ENCODE results near the gene SRRM3. TPM values are rescaled to one million over a fixed set of nuclear protein-coding genes. Genes with fewer than 3 reads are reported as not detected.

SRRM3 gene
- total and polyA plus RNA-seq, 2 experiments from 2014 or later: 0.39 to 0.65 TPM

GRCh38 chr7:76216381-76217082 is 14.8 kb downstream of the SRRM3 start:
- no peak for DNase-seq
- H3F3A ChIP-seq (ENCODE audit: insufficient read depth): no peaks in the 10 kb centered on the region
- 16 to 20% methylated on average over 9 of the region's 9 CpGs for WGBS, 2 experiments (ENCODE audit: low coverage in 1 of 2, low lambda C conversion rate in 2 of 2, missing lambda C conversion rate in 2 of 2)
- H2AFZ ChIP-seq: no peak overlapping the region
- in situ Hi-C loops (cut with MboI): no loop called here
- H4K20me1 ChIP-seq (ENCODE audit: insufficient read depth): no peaks in the 10 kb centered on the region
- peaks cover 14% of the 10 kb centered on the region; the same call in 1 of the 2 replicates for H3K27me3 ChIP-seq (replicated peaks; ENCODE audit: insufficient read depth)
- no peak overlapping the region for H3K27ac ChIP-seq
- no peaks in the 10 kb centered on the region for H3K79me2 ChIP-seq (ENCODE audit: insufficient read depth)
- no peaks in the 10 kb centered on the region for H3K4me1 ChIP-seq (ENCODE audit: insufficient read depth)
- H3K4me3 ChIP-seq: no peak overlapping the region
- H3K9ac ChIP-seq: no peak overlapping the region
- no peak for TF ChIP-seq EZH2 (IDR thresholded peaks at IDR 0.05; ENCODE audit: insufficient read depth, poor library complexity, severe bottlenecking)
- no peak for TF ChIP-seq EZH2phosphoT487 (IDR thresholded peaks at IDR 0.05; ENCODE audit: insufficient read depth, low read depth)
- H3K9me2 ChIP-seq (ENCODE audit: insufficient read depth): no peaks in the 10 kb centered on the region
- H3K36me3 ChIP-seq (ENCODE audit: low read depth): no peaks in the 10 kb centered on the region
- no peaks in the 10 kb centered on the region for H3K9me3 ChIP-seq (ENCODE audit: low read depth)
- no peak overlapping the region for H3K4me2 ChIP-seq (ENCODE audit: unreplicated experiment)

DNA sequence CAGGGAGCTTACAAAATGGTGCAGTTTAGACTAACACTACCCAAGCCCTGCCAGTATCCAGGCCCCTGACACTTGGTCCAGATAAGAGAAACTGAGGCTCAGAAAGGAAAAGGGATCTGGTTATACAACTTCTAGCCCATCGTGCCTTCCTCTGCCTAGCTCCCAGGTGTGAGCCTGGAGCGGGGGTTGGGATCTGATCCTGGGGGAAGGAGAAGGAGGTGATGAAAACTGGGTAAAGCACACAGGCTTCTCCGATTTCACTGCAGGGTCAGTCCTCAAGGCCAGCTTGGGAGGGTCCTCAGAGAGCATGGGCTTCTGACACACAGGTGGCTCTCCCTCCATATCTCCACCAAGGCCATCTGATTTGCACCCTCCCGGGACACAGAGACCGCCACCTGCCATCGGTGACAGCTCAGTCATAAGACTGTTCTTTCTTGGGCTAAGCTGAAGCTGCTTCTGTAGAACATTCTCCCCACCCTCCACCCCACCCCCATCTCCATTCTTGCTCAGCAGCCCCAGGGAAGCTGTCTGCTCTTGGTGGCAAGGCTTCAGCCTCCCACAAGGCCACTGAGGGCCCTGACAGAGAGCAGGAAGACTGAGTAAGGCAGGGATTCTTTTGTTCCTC is 16.4 kb downstream of the SRRM3 start:
- no peaks in the 10 kb centered on the region for H3K9me2 ChIP-seq (ENCODE audit: insufficient read depth)
- no peak overlapping the region for H3K27ac ChIP-seq
- H3K9me3 ChIP-seq (ENCODE audit: low read depth): no peaks in the 10 kb centered on the region
- no peaks in the 10 kb centered on the region for H3K36me3 ChIP-seq (ENCODE audit: low read depth)
- no peaks in the 10 kb centered on the region for H3K79me2 ChIP-seq (ENCODE audit: insufficient read depth)
- TF ChIP-seq EZH2phosphoT487 (IDR thresholded peaks at IDR 0.05; ENCODE audit: insufficient read depth, low read depth) (no peak), EZH2 (IDR thresholded peaks at IDR 0.05; ENCODE audit: insufficient read depth, poor library complexity, severe bottlenecking) (no peak)
- no peak for DNase-seq
- peaks cover 14% of the 10 kb centered on the region; the same call in 1 of the 2 replicates for H3K27me3 ChIP-seq (replicated peaks; ENCODE audit: insufficient read depth)
- no peaks in the 10 kb centered on the region for H4K20me1 ChIP-seq (ENCODE audit: insufficient read depth)
- H3F3A ChIP-seq (ENCODE audit: insufficient read depth): no peaks in the 10 kb centered on the region
- no peak overlapping the region for H3K4me3 ChIP-seq
- H3K4me1 ChIP-seq (ENCODE audit: insufficient read depth): no peaks in the 10 kb centered on the region
- WGBS, 2 experiments (ENCODE audit: low coverage in 1 of 2, low lambda C conversion rate in 2 of 2, missing lambda C conversion rate in 2 of 2): 32 to 35% methylated on average over 6 of the region's 6 CpGs
- H3K4me2 ChIP-seq (ENCODE audit: unreplicated experiment): no peak overlapping the region
- in situ Hi-C loops (cut with MboI): no loop called here
- no peak overlapping the region for H2AFZ ChIP-seq
- no peak overlapping the region for H3K9ac ChIP-seq

DNA sequence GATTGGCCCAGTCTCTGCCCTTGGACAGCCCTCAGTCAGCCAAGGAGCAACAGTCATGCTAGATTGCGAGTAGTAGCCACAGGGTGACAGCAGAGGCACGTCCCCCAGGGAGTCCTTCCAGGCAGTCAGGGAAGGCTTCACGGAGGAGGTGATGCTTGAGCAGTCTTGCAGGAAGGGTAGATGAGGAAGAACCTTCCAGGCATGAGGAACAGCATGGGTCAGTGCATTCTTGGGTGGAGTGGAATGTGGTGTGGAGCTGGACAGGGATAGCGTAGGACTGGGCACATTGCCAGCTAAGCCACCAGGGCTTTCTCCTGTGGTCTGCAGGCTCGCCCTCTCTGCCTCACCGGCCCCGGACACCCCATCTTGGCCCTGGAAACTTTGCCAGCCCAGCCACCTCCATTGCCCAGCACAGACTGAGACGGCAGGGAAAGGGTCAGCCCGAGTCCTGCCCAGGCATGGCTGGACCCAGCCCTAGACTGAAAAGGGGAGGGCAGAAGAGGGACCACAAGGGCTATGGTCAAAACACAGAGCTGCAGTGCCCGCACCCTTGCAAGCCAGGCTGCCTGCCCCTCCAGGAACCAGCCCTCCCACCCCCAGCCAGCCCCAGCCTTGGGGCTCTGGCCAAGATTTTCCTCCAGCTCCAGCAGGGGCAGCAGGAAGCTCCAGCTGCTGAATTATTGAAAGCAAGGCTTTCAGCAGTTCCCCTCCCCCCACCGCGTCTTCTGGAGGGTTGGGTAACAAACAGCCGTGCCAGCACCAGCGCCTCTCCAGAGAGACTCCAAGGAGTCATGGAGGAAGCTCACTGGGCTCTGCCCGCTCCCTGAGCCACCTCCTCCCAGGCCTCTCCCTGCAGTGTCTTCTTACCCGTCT is 18.7 kb downstream of the SRRM3 start:
- 17 to 19% methylated on average over 16 of the region's 16 CpGs for WGBS, 2 experiments (ENCODE audit: low coverage in 1 of 2, low lambda C conversion rate in 2 of 2, missing lambda C conversion rate in 2 of 2)
- no peaks in the 10 kb centered on the region for H3F3A ChIP-seq (ENCODE audit: insufficient read depth)
- no peaks in the 10 kb centered on the region for H3K4me1 ChIP-seq (ENCODE audit: insufficient read depth)
- peak; percentile 59 for DNase-seq
- no peak overlapping the region for H3K9ac ChIP-seq
- H2AFZ ChIP-seq: no peak overlapping the region
- H3K27me3 ChIP-seq (replicated peaks; ENCODE audit: insufficient read depth): peaks cover 19% of the 10 kb centered on the region; the same call in 1 of the 2 replicates
- H3K27ac ChIP-seq: no peak overlapping the region
- TF ChIP-seq EZH2phosphoT487 (IDR thresholded peaks at IDR 0.05; ENCODE audit: insufficient read depth, low read depth) (no peak), EZH2 (IDR thresholded peaks at IDR 0.05; ENCODE audit: insufficient read depth, poor library complexity, severe bottlenecking) (no peak)
- no peaks in the 10 kb centered on the region for H4K20me1 ChIP-seq (ENCODE audit: insufficient read depth)
- H3K79me2 ChIP-seq (ENCODE audit: insufficient read depth): no peaks in the 10 kb centered on the region
- H3K4me3 ChIP-seq: no peak overlapping the region
- no peak overlapping the region for H3K4me2 ChIP-seq (ENCODE audit: unreplicated experiment)
- no peaks in the 10 kb centered on the region for H3K9me2 ChIP-seq (ENCODE audit: insufficient read depth)
- in situ Hi-C loops (cut with MboI): no loop called here
- no peaks in the 10 kb centered on the region for H3K9me3 ChIP-seq (ENCODE audit: low read depth)
- H3K36me3 ChIP-seq (ENCODE audit: low read depth): no peaks in the 10 kb centered on the region

- Histone ChIP-seq H3K9me2 (ENCODE audit: insufficient read depth) (no peaks in the 10 kb centered on the region), H3K4me2 (ENCODE audit: unreplicated experiment) (no peak overlapping the region), H3K9me3 (ENCODE audit: low read depth) (no peaks in the 10 kb centered on the region), H3K36me3 (ENCODE audit: low read depth) (no peaks in the 10 kb centered on the region), H3K9ac (no peak overlapping the region), H3K4me3 (no peak overlapping the region), H3K27me3 (replicated peaks; ENCODE audit: insufficient read depth) (peaks cover 16% of the 10 kb centered on the region; the same call in 1 of the 2 replicates), H3K27ac (no peak overlapping the region), H3F3A (ENCODE audit: insufficient read depth) (no peaks in the 10 kb centered on the region), H3K4me1 (ENCODE audit: insufficient read depth) (no peaks in the 10 kb centered on the region), H2AFZ (no peak overlapping the region), H4K20me1 (ENCODE audit: insufficient read depth) (no peaks in the 10 kb centered on the region), H3K79me2 (ENCODE audit: insufficient read depth) (no peaks in the 10 kb centered on the region)
- 2 to 13% methylated on average over 2 of the region's 2 CpGs for WGBS, 2 experiments (ENCODE audit: low coverage in 1 of 2, low lambda C conversion rate in 2 of 2, missing lambda C conversion rate in 2 of 2)
- TF ChIP-seq EZH2phosphoT487 (IDR thresholded peaks at IDR 0.05; ENCODE audit: insufficient read depth, low read depth) (no peak), EZH2 (IDR thresholded peaks at IDR 0.05; ENCODE audit: insufficient read depth, poor library complexity, severe bottlenecking) (no peak)
- in situ Hi-C loops (cut with MboI): no loop called here
- no peak for DNase-seq
Observed at GRCh38 chr7:76222333-76222732, 20.6 kb downstream of the SRRM3 start.
